ENCODE data around the gene CPOX.

The CPOX gene

DNA sequence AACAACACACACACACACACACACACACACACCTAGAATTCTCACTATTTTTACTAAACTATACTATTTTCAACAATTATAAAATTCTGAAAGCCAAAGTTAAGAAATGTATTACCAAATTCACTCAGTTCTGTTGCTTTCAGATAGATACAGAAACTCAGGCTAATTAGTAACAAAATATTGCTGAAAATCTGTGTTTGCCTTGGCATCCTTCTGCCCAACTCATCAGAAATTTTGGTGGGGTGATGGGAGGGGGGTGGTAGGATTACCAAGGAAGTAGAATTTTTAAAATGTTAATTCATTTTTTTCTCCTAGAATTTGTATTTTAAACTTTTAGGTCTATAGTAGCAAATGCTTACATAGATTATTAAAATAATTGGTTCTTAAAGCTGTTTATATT is 2.7 kb upstream of the CPOX start:
- no peak for DNase-seq (ENCODE audit: low read depth)

- DNase-seq (ENCODE audit: low read depth), result no peak
Observed at GRCh38 chr3:98594628-98595324, 1.4 kb upstream of the CPOX start.

DNA sequence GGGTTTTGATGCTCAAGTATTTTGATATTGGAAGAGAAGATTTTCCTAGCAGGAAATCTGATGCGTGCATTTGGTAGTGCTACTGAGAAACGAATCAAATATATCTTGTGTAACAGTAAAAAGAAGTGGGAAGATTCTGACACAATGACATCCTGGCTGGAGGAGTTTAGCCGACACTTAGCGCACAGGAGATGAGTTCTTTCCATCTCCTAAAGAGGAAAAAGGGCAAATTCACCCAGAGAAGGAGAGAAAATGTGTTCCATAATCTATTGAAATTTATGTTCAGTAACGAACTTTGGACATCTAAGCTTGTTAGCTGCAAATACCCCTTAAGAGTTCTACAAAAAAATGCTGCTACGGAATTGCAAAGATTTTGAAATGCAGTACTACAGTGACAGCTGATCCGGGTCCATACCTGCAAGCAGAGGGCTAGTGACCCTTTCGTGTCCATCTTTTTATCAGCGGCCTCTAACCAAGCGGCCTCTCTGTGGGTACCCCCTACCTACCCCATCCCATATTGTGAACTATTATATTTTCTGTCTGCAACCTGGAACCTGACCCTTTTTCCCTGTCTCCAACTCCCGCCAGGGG is 971 bp downstream of the CPOX start:
- no peak for DNase-seq (ENCODE audit: low read depth)

GRCh38 chr3:98589331-98590036 is 3.9 kb downstream of the CPOX start:
- no peak for DNase-seq (ENCODE audit: low read depth)

DNA sequence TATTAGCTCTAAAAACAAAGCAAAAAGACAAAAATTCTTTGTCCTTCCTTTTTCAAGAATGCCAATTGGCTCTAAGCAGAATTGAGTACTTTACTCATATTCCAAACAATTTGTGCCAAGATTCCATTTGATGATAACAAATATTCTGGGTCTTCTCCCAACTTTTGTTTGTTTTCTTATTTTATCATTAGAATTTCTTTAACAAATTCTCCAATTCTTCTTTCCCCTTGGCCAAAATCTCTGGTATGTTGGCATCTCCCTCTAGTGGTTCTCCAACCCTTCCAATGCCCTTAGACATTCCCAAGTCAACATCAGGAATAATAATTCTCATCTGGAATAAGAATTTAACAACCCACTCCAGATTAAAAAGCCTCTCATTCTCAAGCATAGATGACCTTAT is 5.3 kb downstream of the CPOX start:
- DNase-seq (ENCODE audit: low read depth), result no peak

DNA sequence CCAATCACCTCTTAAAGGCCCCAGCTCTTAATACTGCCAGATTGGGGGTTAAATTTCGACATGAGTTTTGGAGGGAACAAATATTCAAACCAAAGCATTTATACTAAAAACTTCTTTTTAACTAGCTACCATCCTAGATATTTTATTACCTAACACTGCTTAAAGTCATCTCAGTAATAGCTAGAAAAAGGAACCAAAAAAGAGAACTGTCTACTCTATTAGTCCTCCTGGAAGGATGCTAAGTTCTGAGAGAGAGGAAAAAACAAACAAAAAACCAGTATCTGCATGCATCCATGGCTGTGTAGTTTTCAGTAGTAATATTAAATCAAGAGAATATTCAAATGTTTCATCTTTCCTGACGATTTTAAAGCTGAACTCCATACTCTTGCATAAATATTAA is 5.8 kb downstream of the CPOX start:
- no peak for DNase-seq (ENCODE audit: low read depth)

GRCh38 chr3:98584547-98584946 is 8.9 kb downstream of the CPOX start:
- no peak for DNase-seq (ENCODE audit: low read depth)

- no peak for DNase-seq (ENCODE audit: low read depth)
Observed at GRCh38 chr3:98583766-98584165, 9.6 kb downstream of the CPOX start.

GRCh38 chr3:98582042-98582441 is 11.4 kb downstream of the CPOX start:
- DNase-seq (ENCODE audit: low read depth), result no peak

GRCh38 chr3:98581474-98581873 is 11.9 kb downstream of the CPOX start:
- DNase-seq (ENCODE audit: low read depth), result no peak

- no peak for DNase-seq (ENCODE audit: low read depth)
Observed at GRCh38 chr3:98580401-98581386, 12.7 kb downstream of the CPOX start.

DNA sequence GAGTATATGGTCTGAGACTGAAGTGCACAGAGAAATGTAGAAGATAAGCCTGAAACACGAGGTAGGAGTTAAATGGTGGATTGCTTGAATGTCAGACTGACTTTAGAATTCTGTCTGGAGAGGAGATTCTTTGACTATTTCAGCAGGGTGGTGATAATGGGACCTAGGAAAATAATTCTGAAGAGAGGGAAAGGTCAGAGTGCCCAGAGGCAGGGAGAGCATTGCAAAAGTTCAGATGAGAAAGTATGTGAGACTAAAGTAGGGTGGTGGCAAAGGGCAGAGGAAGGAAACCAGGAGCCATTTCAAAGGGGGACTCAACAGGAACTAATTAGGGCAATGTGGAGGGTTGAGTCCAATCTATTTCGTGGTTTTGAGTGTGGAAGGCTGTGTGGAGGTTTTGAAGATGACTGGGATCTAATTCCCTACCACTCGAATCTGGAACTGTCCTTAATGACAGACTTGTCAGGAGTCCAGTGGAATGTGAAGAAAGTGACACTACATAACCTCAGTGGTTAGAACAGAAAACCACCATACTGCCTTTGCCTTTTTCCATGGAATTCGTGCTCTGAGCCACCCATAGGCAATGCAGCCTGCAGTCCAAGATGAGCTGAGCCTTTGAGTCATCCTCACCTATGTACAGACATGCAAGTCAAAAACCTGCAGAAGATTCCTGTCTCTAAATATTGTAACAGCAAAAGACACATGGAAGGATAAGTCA is 16.1 kb downstream of the CPOX start:
- no peak for DNase-seq (ENCODE audit: low read depth)

GRCh38 chr3:98574132-98574531 is 19.3 kb downstream of the CPOX start:
- no peak for DNase-seq (ENCODE audit: low read depth)

GRCh38 chr3:98573181-98573728 is 20.2 kb downstream of the CPOX start:
- DNase-seq (ENCODE audit: low read depth), result no peak

GRCh38 chr3:98568402-98568801 is 25.0 kb downstream of the CPOX start:
- no peak for DNase-seq (ENCODE audit: low read depth)

DNA sequence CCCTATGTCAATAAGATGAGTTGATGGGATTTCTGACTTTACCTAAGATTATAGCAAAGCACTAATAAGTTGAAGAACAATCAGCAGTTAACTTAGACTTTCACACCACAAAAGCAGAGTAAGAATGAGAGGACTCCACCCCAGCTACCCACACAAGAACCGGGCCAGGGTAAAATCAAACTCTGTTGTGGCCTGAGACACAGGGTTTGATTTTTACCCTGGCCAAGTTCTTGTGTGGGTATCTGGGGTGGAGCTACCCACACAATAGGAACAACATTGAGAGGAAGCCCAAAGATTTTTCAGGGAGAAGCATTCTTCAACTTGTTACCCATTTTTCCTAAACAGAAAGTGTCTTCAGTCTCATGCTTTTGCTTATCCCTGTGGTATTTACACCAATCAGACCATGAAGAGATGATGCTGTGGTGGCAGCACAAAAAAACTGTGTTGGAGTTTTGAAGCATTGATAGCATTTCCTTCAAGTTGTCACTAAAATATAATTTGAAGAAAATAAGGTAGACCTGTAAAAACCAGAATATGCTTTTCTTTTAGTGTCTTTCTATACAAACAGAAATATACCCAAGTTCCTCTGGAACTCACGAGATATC is 25.6 kb downstream of the CPOX start:
- DNase-seq (ENCODE audit: low read depth), result no peak

DNA sequence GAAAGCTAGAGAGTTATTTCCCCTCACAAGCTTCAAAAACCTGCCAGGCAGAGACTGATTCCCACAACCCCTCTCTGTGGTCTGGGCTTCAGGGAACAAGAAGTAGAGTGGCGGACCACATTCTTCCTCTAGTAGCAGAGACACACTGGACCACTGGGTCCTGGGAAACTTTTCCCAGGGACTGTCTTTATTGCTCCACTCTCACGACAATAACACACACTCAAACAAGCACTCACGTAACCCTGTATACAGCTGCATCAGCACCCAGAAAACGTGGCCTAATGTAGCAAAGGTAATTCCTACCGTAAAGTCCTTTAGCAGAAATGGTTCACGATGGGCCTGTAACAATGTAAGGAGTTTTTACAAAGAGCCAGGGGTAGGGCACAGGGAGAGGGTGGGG is 27.6 kb downstream of the CPOX start:
- no peak for DNase-seq (ENCODE audit: low read depth)

DNA sequence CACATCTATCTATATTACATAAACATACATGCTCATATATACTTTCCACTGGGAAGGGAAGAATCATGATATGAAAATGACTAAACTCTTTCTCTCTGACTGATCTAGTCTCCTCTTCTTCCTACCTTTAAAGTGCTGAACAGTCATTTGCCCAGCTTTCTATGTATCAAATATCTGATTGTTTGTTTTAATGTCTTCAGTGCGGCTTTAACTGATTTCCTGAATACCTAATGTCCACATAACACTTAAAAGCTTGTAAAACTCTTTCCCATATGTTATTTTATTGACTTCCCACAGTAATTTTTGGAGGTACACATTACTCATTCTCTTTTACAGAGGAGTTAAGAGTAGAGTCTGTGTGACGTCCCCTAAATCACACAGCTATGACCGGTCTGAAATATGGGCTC is 28.2 kb downstream of the CPOX start:
- no peak for DNase-seq (ENCODE audit: low read depth)

DNA sequence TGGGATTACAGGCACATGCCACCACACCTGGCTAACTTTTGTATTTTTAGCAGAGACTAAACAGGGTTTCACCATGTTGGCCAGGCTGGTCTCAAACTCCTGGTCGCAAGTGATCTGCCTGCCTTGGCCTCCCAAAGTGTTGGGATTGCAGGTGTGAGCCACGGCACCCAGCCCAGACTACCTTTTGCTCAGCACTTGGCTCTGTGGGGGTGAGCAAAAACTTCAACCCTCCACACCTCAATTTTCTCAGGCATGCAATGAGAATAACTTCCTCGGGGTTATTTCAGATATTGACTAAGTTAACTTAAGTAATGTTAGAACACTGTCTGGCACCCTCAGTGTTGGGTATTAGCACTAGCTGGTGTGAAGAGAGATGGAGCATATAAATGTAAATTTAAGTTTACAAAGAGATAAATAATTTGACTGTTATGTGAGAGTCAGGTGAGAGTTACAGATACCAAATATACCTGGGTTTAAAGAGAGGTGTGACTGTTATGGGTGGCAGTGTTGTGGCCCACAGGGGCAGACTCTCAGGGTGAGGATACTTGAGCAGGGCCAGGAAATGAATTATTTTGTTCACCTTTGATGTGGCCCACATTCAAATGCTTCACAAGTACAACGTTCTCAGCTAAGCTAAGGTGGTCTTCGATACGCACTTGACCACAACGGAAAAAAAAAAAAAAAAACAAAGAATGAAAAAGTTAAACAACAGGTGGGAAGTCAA is 29.0 kb downstream of the CPOX start:
- no peak for DNase-seq (ENCODE audit: low read depth)

DNA sequence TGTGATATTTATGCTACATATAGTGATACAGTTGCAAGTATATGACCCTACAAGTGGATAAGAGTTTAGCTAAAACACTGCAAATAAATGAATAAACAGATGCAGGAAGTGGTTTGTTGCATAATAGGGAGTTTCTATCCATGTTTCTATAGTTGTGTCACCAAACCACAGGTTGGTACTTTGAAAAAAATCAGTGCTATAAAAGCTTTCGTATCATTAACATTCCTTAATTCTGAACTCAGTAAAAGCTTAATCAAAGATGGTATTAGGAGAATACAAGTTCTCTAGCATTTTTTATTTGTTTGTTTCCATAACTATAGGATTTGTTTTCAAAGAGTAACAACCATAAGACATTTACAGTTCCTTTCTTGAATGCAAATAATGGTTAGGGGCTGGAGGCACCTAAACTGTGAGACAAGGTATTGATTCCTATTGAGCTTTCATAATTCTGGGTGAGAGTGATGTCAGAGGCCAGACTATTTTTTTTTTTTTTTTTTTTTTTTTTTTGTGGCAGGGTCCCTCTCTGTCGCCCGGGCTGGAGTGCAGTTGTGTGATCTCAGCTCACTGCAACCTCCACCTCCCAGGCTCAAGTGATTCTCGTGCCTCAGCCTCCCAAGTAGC is 29.6 kb downstream of the CPOX start:
- no peak for DNase-seq (ENCODE audit: low read depth)

Measured in activated T-helper 1 cell treated with Interleukin-2 at 50 U/mL for 16 hours (primary cell).